ENCODE results near the gene AOPEP. TPM values are rescaled to one million over a fixed set of nuclear protein-coding genes. Genes with fewer than 3 reads are reported as not detected.
A peak's percentile ranks its signal among the peaks of the same experiment; 100 is the strongest.

The AOPEP gene
- total RNA-seq, 1 experiment from 2014 or later = 15.0 TPM

DNA sequence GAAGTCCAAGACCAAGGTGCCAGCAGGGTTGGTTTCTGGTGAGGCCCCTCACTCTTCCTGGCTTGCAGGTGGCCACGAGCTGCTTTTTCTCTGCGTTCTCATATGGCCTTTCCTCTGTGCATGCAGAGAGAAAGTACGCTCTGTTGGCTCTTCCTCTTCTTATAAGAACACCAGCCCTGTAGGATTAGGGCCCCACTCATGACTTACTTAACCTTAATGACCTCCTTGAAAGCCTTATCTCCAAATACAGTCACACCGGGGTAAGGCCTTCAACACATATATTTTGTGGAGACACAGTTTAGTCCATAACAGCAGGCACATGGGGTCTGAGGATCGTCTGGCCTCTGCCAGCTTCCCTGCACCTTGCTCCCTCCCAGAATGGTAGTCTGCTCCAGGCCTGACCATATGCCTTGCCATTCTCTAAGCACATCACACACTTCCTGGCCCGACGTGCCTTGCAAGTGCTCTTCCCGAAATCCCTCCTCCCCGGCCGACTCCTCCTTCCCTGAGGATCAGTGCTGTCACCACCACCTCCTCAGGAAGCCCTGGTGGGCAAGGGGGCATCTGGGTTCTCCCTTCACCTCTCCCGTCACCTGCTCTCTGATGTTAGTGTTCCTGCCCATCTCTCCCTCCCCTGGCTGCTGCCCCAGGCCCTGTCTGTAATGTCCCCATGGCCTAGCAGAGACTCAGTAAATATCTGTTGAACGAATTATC lies 200.7 kb downstream of the AOPEP start:
- no peak overlapping the region for H2BK20ac ChIP-seq (ENCODE audit: low read depth, low read length, poor library complexity, severe bottlenecking)
- no peak overlapping the region for H4K8ac ChIP-seq (replicated peaks; ENCODE audit: insufficient read length, low read depth, low read length)
- Mint-ChIP-seq H3K4me1 (peaks cover 27 to 41% of the 10 kb centered on the region in 2 experiments), H3K27ac (peak overlapping the region in 1 of 3 experiments; percentile 49; a peak in 3 of 7 replicates), H3K27me3 (ENCODE audit: low read depth) (peaks cover 1% of the 10 kb centered on the region; the same call in 1 of the 2 replicates), H3K36me3 (ENCODE audit: insufficient read depth in 1 of 3, low read depth in 3 of 3) (peaks cover 0 to 5% (median 2%) of the 10 kb centered on the region in 3 experiments; a peak in 2 of 7 replicates), H3K9me3 (no peaks in the 10 kb centered on the region), H3K4me3 (no peak overlapping the region; a peak in 1 of 5 replicates)
- no peak overlapping the region for H3K27ac ChIP-seq (ENCODE audit: insufficient read length, low read depth, low read length)
- no peak overlapping the region for H3K18ac ChIP-seq (ENCODE audit: insufficient read length, low read depth, low read length)
- no peak overlapping the region for H3K9ac ChIP-seq (ENCODE audit: extremely low read depth, insufficient read length, low read length)
- no peaks in the 10 kb centered on the region for H3K79me2 ChIP-seq (ENCODE audit: insufficient read depth, low read length)
- no peak overlapping the region for H3K56ac ChIP-seq (ENCODE audit: insufficient read length, low read depth, low read length)
- H3K4me2 ChIP-seq (ENCODE audit: insufficient read depth, insufficient read length, low read length) = no peak overlapping the region
- H3K23me2 ChIP-seq (ENCODE audit: insufficient read length, low read depth, low read length, poor library complexity, severe bottlenecking) = no peaks in the 10 kb centered on the region
- no peak overlapping the region for H2AFZ ChIP-seq (ENCODE audit: low read length)
- no peaks in the 10 kb centered on the region for H3K27me3 ChIP-seq (ENCODE audit: insufficient read depth, low read length)
- no peak overlapping the region for H3K4ac ChIP-seq (ENCODE audit: low read depth, low read length)
- no peak overlapping the region for H2AK5ac ChIP-seq (ENCODE audit: insufficient read length, low read length)
- no peak overlapping the region for H2BK5ac ChIP-seq (ENCODE audit: insufficient read length, low read length)
- DNase-seq = no peak
- H3K79me1 ChIP-seq (ENCODE audit: insufficient read depth, low read depth, low read length, poor library complexity, severe bottlenecking) = no peaks in the 10 kb centered on the region
- H3K14ac ChIP-seq (ENCODE audit: insufficient read depth, low read length) = no peak overlapping the region
- H4K91ac ChIP-seq (ENCODE audit: insufficient read length, low read depth, low read length) = no peak overlapping the region
- no peak overlapping the region for H2BK120ac ChIP-seq (ENCODE audit: low read depth, low read length, poor library complexity, severe bottlenecking)
- no CpG with 5 or more reads among the region's 12 CpGs for WGBS (ENCODE audit: extremely low coverage, insufficient read length, low lambda C conversion rate)
- H3K23ac ChIP-seq (ENCODE audit: insufficient read length, low read depth, low read length) = no peak overlapping the region
- no peaks in the 10 kb centered on the region for H3K4me1 ChIP-seq (ENCODE audit: insufficient read depth, low read length)
- no peaks in the 10 kb centered on the region for H3K9me3 ChIP-seq (ENCODE audit: control insufficient read depth, low read depth, low read length)
- H2BK15ac ChIP-seq (ENCODE audit: low read depth, low read length) = no peak overlapping the region
- TF ChIP-seq CTCF (conservative IDR thresholded peaks at IDR 0.05) = no peak
- H4K20me1 ChIP-seq (ENCODE audit: control insufficient read depth, insufficient read depth, insufficient read length) = no peaks in the 10 kb centered on the region
- no peak overlapping the region for H2BK12ac ChIP-seq (ENCODE audit: insufficient read length, low read depth, low read length)
- H3T11ph ChIP-seq (ENCODE audit: low read length) = no peak overlapping the region
- no peak overlapping the region for H4K5ac ChIP-seq (ENCODE audit: insufficient read length, low read depth, low read length)
